Esophagus muscularis mucosa (tissue), 4 donors: ENCODE results near the gene CYSTM1. TPM values are rescaled to one million over a fixed set of nuclear protein-coding genes. Genes with fewer than 3 reads are reported as not detected.

Source experiments
- DNase-seq: peaks from one replicate; pipeline ENCODE4 v3.0.0-alpha.2; 2017; ENCODE audit errors: extremely low spot score
- H3K27ac ChIP-seq, 4 donors: fragments of 200-600 bp; sonication (generic); replicated peaks in 1 of 4; 1 replicate in 3 of 4; 2 replicates in 1 of 4; pipeline ENCODE4 v1.5.1; 2016 to 2019; ENCODE audit warnings: mild to moderate bottlenecking in 1 of 4
- H3K27me3 ChIP-seq, 4 donors: fragments of 200-600 bp; sonication (generic); one replicate each; pipeline versions ENCODE4 v1.5.1 to v1.6.0; 2016 to 2019
- H3K36me3 ChIP-seq, 4 donors: fragments of 200-600 bp; sonication (generic); one replicate each; pipeline ENCODE4 v1.5.1; 2016 to 2019
- H3K4me1 ChIP-seq, 4 donors: fragments of 200-600 bp; sonication (generic); one replicate each; pipeline ENCODE4 v1.5.1; 2016 to 2019
- H3K4me3 ChIP-seq, 4 donors: fragments of 200-600 bp; sonication (generic); 1 replicate in 2 of 4; 2 replicates in 2 of 4; pipeline ENCODE4 v1.5.1; 2016 to 2019; ENCODE audit warnings: mild to moderate bottlenecking in 4 of 4, moderate library complexity in 1 of 4
- H3K9me3 ChIP-seq, 4 donors: fragments of 200-600 bp; sonication (generic); 1 replicate in 3 of 4; 2 replicates in 1 of 4; pipeline ENCODE4 v1.5.1; 2016 to 2019
- CTCF ChIP-seq, 3 experiments: fragments of 200-600 bp in 2 of 3; fragments of 450-650 bp in 1 of 3; sonication (generic) in 2 of 3; IDR thresholded peaks; one replicate each; pipeline ENCODE4 v1.5.1; 2017 to 2019; ENCODE audit warnings: antibody characterized with exemption in 3 of 3, mild to moderate bottlenecking in 2 of 3, moderate library complexity in 1 of 3
- EP300 ChIP-seq: sonication (generic); formaldehyde crosslinking; IDR thresholded peaks from one replicate; pipeline ENCODE4 v1.6.1; 2017; ENCODE audit warnings: antibody characterized with exemption
- POLR2A ChIP-seq: fragments of 450-650 bp; IDR thresholded peaks from one replicate; pipeline ENCODE4 v1.6.1; 2017; ENCODE audit warnings: antibody characterized with exemption, moderate library complexity, mild to moderate bottlenecking, low read depth
- POLR2AphosphoS5 ChIP-seq, 2 donors: sonication (generic); formaldehyde crosslinking; IDR thresholded peaks; one replicate each; pipeline ENCODE4 v1.6.1; 2017; ENCODE audit warnings: antibody characterized with exemption in 2 of 2
- WGBS: methylation state at CpG from one replicate; pipeline ENCODE4 v1.1.5; 2018; 5-methylcytosine and 5-hydroxymethylcytosine counted together
- intact Hi-C: fragments of 100-400 bp; cut with DNase I; formaldehyde crosslinking; loops from one replicate; pipeline ENCODE4 v1.15.1; 2023
- total RNA-seq, 4 donors: library from RNA; depleted of rRNA; stranded (reverse); fragments of >200 nt; gene quantifications; one replicate each; pipeline versions ENCODE4 v1.1.0 to v1.2.1, GENCODE V29; 2016

CYSTM1 gene
- total RNA-seq, 4 donors from 2014 or later, result 54.0 to 81.0 (median 67.8) TPM

- DNase-seq, result no peak
- TF ChIP-seq POLR2AphosphoS5 (IDR thresholded peaks at IDR 0.05) (peak; percentile 10 to 47), CTCF (IDR thresholded peaks at IDR 0.05) (no peak), EP300 (no peak), POLR2A (no peak)
- no peaks in the 10 kb centered on the region for H3K27me3 ChIP-seq
- peak overlapping the region; percentile 67 to 79 (median 72) for H3K27ac ChIP-seq
- 26% methylated on average over 5 of the region's 8 CpGs for WGBS
- H3K4me1 ChIP-seq, result peaks cover 57 to 75% (median 68%) of the 10 kb centered on the region in 4 donors
- no peak overlapping the region for H3K4me3 ChIP-seq
- intact Hi-C loops, result no loop called here
- peaks cover 0 to 39% (median 16%) of the 10 kb centered on the region in 4 donors for H3K36me3 ChIP-seq
- no peaks in the 10 kb centered on the region for H3K9me3 ChIP-seq
These were observed 71.6 kb downstream of the CYSTM1 start for GRCh38 chr5:140246378-140247122.

DNA sequence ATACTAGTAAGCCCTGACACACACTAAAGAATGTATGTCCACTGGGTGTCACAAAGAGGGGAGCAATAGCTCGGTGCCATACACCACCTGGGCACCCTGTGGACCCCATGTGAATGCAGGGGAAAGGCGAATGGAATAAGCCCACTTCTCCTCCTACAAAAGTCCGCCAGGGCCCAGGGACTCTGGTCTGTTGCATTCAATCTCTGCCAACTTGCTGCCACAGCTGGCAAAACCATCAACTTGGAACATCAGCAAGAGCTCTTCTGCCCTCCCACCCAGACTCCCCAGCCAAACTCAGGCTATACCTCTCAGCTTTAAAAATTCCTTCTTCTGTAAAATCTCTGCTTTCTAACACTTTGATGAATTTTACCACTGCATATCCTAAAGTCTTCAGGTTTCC lies 73.4 kb downstream of the CYSTM1 start:
- Histone ChIP-seq H3K9me3 (no peaks in the 10 kb centered on the region), H3K36me3 (peaks cover 0 to 33% (median 16%) of the 10 kb centered on the region in 4 donors), H3K4me3 (no peak overlapping the region), H3K4me1 (peaks cover 48 to 75% (median 63%) of the 10 kb centered on the region in 4 donors), H3K27ac (no peak overlapping the region), H3K27me3 (no peaks in the 10 kb centered on the region)
- no peak for DNase-seq
- 62% methylated on average over 3 of the region's 3 CpGs for WGBS
- TF ChIP-seq CTCF (IDR thresholded peaks at IDR 0.05), result no peak
- TF ChIP-seq EP300, result no peak
- no peak for TF ChIP-seq POLR2AphosphoS5 (IDR thresholded peaks at IDR 0.05)
- no peak for TF ChIP-seq POLR2A
- intact Hi-C loops, result no loop called here

- 84% methylated on average over 5 of the region's 5 CpGs for WGBS
- Histone ChIP-seq H3K36me3 (peaks cover 0 to 27% (median 16%) of the 10 kb centered on the region in 4 donors), H3K27me3 (no peaks in the 10 kb centered on the region), H3K4me1 (peaks cover 50 to 73% (median 64%) of the 10 kb centered on the region in 4 donors), H3K9me3 (no peaks in the 10 kb centered on the region), H3K4me3 (no peak overlapping the region), H3K27ac (no peak overlapping the region)
- no peak for TF ChIP-seq POLR2A
- TF ChIP-seq CTCF (IDR thresholded peaks at IDR 0.05), result no peak
- no peak for TF ChIP-seq POLR2AphosphoS5 (IDR thresholded peaks at IDR 0.05)
- no peak for TF ChIP-seq EP300
- DNase-seq, result no peak
- intact Hi-C loops, result no loop called here
These were observed 74.5 kb downstream of the CYSTM1 start for GRCh38 chr5:140249536-140249935.

DNA sequence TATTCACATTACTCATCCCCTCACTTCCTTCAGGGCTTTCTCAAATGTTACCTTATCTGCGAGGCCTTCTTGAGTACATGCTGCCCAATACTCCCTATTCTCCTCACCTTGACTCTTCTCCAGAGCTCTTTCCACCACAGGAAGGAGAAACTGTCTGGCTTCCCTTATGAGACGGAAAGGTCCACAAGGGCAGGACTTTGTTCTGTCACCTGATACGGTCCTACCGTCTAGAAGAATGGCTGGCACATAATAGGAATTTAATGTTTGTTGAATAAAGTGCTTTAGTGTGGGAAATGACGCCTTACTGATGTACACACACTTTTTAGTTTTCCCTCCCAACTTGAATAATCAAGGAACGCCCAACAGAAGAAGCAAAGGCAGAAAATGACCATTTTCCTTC lies 75.4 kb downstream of the CYSTM1 start:
- H3K9me3 ChIP-seq, result no peaks in the 10 kb centered on the region
- WGBS, result 83% methylated on average over 6 of the region's 6 CpGs
- no peak overlapping the region for H3K27ac ChIP-seq
- DNase-seq, result no peak
- no peak for TF ChIP-seq CTCF (IDR thresholded peaks at IDR 0.05)
- TF ChIP-seq POLR2A, result no peak
- TF ChIP-seq EP300, result no peak
- TF ChIP-seq POLR2AphosphoS5 (IDR thresholded peaks at IDR 0.05), result no peak
- no peak overlapping the region for H3K4me3 ChIP-seq
- peaks cover 0 to 22% (median 14%) of the 10 kb centered on the region in 4 donors for H3K36me3 ChIP-seq
- intact Hi-C loops, result no loop called here
- no peaks in the 10 kb centered on the region for H3K27me3 ChIP-seq
- H3K4me1 ChIP-seq, result peaks cover 42 to 65% (median 58%) of the 10 kb centered on the region in 4 donors
